Tongue (tissue), 2 donors: ENCODE measurements around the gene ITIH5. TPM values are rescaled to one million over a fixed set of nuclear protein-coding genes. Genes with fewer than 3 reads are reported as not detected.

Source experiments
- DNase-seq: peaks from one replicate; pipeline ENCODE4 v3.0.0-alpha.2; 2015
- total RNA-seq: library from RNA; depleted of rRNA; stranded (reverse); fragments of >200 nt; gene quantifications from one replicate; pipeline ENCODE4 v1.2.3, GENCODE V29; 2014

ITIH5 gene
- total RNA-seq, 1 donor from 2014 or later: 67.9 TPM

GRCh38 chr10:7547206-7547605 lies 119.6 kb downstream of the ITIH5 start:
- DNase-seq: peak; percentile 82

GRCh38 chr10:7546385-7546967 lies 120.3 kb downstream of the ITIH5 start:
- peak; percentile 58 for DNase-seq

GRCh38 chr10:7545792-7546191 lies 121.0 kb downstream of the ITIH5 start:
- no peak for DNase-seq

- no peak for DNase-seq
Measured at GRCh38 chr10:7545261-7545660, 121.5 kb downstream of the ITIH5 start.

- DNase-seq: peak; percentile 60
Measured at GRCh38 chr10:7544203-7544602, 122.6 kb downstream of the ITIH5 start.

GRCh38 chr10:7542189-7542914 lies 124.4 kb downstream of the ITIH5 start:
- no peak for DNase-seq

GRCh38 chr10:7541137-7542087 lies 125.4 kb downstream of the ITIH5 start:
- DNase-seq: peak; percentile 92

GRCh38 chr10:7538970-7539654 lies 127.7 kb downstream of the ITIH5 start:
- DNase-seq: no peak

- DNase-seq: no peak
Measured at GRCh38 chr10:7537126-7537525, 129.6 kb downstream of the ITIH5 start.

- no peak for DNase-seq
Measured at GRCh38 chr10:7534480-7534852, 132.3 kb downstream of the ITIH5 start.

- DNase-seq: no peak
Measured at GRCh38 chr10:7533657-7534479, 132.9 kb downstream of the ITIH5 start.

GRCh38 chr10:7532723-7533498 lies 133.9 kb downstream of the ITIH5 start:
- DNase-seq: no peak

- peak; percentile 72 for DNase-seq
Measured at GRCh38 chr10:7529638-7530037, 137.1 kb downstream of the ITIH5 start.

GRCh38 chr10:7527468-7527867 lies 139.3 kb downstream of the ITIH5 start:
- DNase-seq: no peak

- DNase-seq: no peak
Measured at GRCh38 chr10:7526017-7526400, 140.8 kb downstream of the ITIH5 start.

- peak; percentile 94 for DNase-seq
Measured at GRCh38 chr10:7525314-7526016, 141.3 kb downstream of the ITIH5 start.

- DNase-seq: no peak
Measured at GRCh38 chr10:7523656-7524055, 143.1 kb downstream of the ITIH5 start.

GRCh38 chr10:7520507-7521485 lies 146.0 kb downstream of the ITIH5 start:
- DNase-seq: no peak

- DNase-seq: no peak
Measured at GRCh38 chr10:7519351-7519750, 147.4 kb downstream of the ITIH5 start.
